HG03558 (cell line): Measurements from ENCODE around the gene ANAPC2.
A peak's percentile ranks its signal among the peaks of the same experiment; 100 is the strongest.
"Not testable (repeated sequence)": the region's sequence is repeated elsewhere in the genome, so short reads cannot be mapped to it uniquely, and the experiment has no call there.

ENCODE experiments used
- ATAC-seq: cut with Tn5 transposase; IDR thresholded peaks from one replicate; pipeline ENCODE4 v1.9.1; 2021; ENCODE audit warnings: moderate number of reproducible peaks; ENCODE audit not compliant: unreplicated experiment; ENCODE audit errors: extremely low read depth

ANAPC2 gene

GRCh38 chr9:137136881-137137607, 51.3 kb downstream of the ANAPC2 start:
- ATAC-seq: no peak

GRCh38 chr9:137136261-137136880, 52.0 kb downstream of the ANAPC2 start:
- ATAC-seq: no peak

DNA sequence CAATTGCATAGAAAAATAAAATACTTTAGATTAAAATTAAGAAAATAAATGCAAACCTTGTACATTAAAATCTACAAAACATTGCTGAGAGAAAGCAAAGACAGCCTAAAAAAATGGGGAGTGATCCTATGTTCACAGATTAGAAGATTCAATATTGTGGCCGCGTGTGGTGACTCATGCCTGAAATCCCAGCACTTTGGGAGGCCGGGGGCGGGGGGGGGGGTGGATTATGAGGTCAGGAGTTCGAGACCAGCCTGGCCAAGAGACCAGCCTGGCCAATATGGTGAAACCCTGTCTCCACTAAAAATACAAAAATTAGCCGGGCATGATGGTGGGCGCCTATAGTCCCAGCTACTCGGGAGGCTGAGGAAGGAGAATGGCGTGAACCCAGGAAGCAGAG, 53.2 kb downstream of the ANAPC2 start:
- ATAC-seq: not testable (repeated sequence)

GRCh38 chr9:137134191-137134590, 54.2 kb downstream of the ANAPC2 start:
- ATAC-seq: no peak

GRCh38 chr9:137130176-137130755, 58.1 kb downstream of the ANAPC2 start:
- peak; percentile 7 for ATAC-seq

GRCh38 chr9:137129456-137130175, 58.7 kb downstream of the ANAPC2 start:
- peak; percentile 57 for ATAC-seq

GRCh38 chr9:137128862-137129455, 59.4 kb downstream of the ANAPC2 start:
- ATAC-seq: no peak

- no peak for ATAC-seq
Measured at GRCh38 chr9:137128158-137128861, 60.0 kb downstream of the ANAPC2 start.

DNA sequence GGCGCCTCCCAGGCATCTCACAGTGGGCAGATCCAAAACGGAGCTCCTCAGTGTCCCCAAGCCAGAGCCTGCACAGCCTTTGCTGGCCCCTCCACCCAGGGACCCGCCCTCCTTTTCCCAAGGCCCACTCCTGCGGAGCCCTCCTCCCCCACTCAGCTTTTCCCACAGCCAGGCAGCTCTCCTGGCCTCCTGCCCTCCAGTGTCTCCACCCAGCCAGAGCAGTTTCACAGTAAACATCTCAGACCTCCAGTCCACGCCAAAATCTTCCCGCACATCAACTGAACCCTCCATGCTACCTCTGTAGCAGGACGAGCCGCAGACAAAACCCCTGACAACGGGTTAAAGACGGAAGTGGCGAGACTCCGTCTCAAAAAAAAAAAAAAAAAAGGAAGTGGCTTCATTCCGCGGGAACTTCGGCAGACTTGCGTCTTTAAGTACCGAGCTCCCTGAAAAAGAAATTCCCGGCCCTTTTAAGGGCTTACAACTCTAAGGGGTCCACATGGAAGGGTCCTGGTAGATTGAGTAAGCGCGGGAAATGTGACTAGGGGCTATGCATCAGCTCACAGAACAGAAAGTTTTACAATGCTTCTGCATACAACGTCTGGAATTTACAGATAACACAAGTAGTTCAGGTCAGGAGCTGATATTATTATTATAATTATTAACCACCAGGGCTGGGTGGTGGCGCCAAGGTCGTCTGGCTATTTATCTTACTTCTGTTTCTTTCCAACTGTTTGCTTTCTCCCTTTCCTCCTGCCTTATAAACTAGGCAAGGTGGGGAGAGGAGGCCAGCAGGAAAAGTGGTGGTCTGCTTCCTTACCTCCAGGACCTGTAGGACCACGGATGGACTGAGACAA, 60.8 kb downstream of the ANAPC2 start:
- ATAC-seq: no peak

GRCh38 chr9:137126786-137127185, 61.6 kb downstream of the ANAPC2 start:
- ATAC-seq: no peak
